Mesothelial cell of epicardium (in vitro differentiated cells): ENCODE measurements around the gene OR51A4. TPM values are rescaled to one million over a fixed set of nuclear protein-coding genes. Genes with fewer than 3 reads are reported as not detected.

Source experiments
- DNase-seq, 2 experiments: peaks; one replicate each; pipeline ENCODE4 v3.0.0; 2021; ENCODE audit warnings: low spot score in 2 of 2; ENCODE audit not compliant: unreplicated experiment in 2 of 2
- H3K27ac Mint-ChIP-seq: 2 replicates; pipeline ENCODE4 v1.8.0; 2021; ENCODE audit warnings: mixed read lengths
- H3K27me3 Mint-ChIP-seq: 2 replicates; pipeline ENCODE4 v1.8.0; 2021; ENCODE audit warnings: low read depth, mixed read lengths
- H3K36me3 Mint-ChIP-seq: 2 replicates; pipeline ENCODE4 v1.8.0; 2021; ENCODE audit warnings: mixed read lengths
- H3K4me1 Mint-ChIP-seq: 2 replicates; pipeline ENCODE4 v1.8.0; 2021; ENCODE audit warnings: mixed read lengths
- H3K4me3 Mint-ChIP-seq: 2 replicates; pipeline ENCODE4 v1.8.0; 2021; ENCODE audit warnings: mild to moderate bottlenecking, moderate library complexity, mixed read lengths
- H3K9me3 Mint-ChIP-seq: 2 replicates; pipeline ENCODE4 v1.8.0; 2021; ENCODE audit warnings: mixed read lengths
- total RNA-seq: library from RNA; stranded (reverse); gene quantifications from 3 replicates; pipeline ENCODE4 v1.2.1, GENCODE V29; 2021
- TF ChIP-seq, protein P1 (sequence below): fragments of 200-600 bp; sonication (generic); IDR thresholded peaks from one replicate; pipeline ENCODE4 v1.5.0; 2021; ENCODE audit warnings: antibody characterized with exemption; ENCODE audit not compliant: unreplicated experiment

Gene OR51A4
- total RNA-seq, 1 donor from 2014 or later = not detected

GRCh38 chr11:4932751-4933150 lies 14.7 kb downstream of the OR51A4 start:
- Mint-ChIP-seq H3K27ac (no peak overlapping the region), H3K4me1 (no peaks in the 10 kb centered on the region), H3K9me3 (no peaks in the 10 kb centered on the region), H3K4me3 (no peak overlapping the region), H3K36me3 (no peaks in the 10 kb centered on the region), H3K27me3 (peaks cover 6% of the 10 kb centered on the region)
- no peak for DNase-seq
- TF ChIP-seq, protein P1, sequence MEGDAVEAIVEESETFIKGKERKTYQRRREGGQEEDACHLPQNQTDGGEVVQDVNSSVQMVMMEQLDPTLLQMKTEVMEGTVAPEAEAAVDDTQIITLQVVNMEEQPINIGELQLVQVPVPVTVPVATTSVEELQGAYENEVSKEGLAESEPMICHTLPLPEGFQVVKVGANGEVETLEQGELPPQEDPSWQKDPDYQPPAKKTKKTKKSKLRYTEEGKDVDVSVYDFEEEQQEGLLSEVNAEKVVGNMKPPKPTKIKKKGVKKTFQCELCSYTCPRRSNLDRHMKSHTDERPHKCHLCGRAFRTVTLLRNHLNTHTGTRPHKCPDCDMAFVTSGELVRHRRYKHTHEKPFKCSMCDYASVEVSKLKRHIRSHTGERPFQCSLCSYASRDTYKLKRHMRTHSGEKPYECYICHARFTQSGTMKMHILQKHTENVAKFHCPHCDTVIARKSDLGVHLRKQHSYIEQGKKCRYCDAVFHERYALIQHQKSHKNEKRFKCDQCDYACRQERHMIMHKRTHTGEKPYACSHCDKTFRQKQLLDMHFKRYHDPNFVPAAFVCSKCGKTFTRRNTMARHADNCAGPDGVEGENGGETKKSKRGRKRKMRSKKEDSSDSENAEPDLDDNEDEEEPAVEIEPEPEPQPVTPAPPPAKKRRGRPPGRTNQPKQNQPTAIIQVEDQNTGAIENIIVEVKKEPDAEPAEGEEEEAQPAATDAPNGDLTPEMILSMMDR = no peak

DNA sequence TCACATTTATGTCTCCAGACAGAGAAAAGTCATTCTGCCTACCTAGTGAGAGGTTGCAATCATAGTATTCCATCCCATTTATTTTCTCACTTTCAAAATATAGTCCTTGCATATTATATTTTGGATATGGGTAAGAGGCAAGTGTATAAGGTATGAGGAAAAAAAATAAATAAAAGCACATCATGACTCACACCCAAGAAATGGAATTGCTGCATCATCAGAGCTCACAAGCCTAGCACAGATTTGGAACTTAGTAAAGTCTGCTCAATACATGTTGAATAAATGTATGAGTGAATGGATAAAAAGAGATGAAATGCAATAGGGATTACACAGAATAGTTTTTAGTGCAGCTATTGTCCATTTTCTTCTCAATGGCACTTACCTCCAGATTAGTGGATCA lies 20.8 kb downstream of the OR51A4 start:
- no peak overlapping the region for H3K27ac Mint-ChIP-seq

DNA sequence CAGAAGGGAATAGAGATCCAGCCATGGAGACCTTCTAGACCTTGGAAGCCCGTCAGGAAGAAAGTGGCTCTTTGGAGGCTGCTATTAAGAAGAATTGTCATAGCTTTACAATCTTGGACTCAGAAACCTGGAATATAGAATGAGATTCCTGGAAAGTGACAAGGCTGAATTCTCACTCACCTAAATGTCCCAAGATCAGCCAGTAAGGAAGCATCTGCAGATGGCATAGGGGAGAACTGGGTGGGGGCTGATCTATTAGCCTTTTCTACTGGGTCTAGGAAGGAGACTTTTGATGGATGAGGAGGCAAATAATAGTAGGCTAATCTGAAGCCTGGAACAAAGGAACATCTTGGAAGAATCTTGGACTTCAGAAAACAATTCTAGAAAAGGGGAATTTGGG lies 23.2 kb downstream of the OR51A4 start, which contains the start of gene OR51G1:
OR51G1 (minus strand) TSS at position 101 of the 400 bp plus-strand sequence; CDS start at position 101, 0 bp downstream.
- Mint-ChIP-seq H3K9me3 (no peaks in the 10 kb centered on the region), H3K36me3 (no peaks in the 10 kb centered on the region), H3K27me3 (peaks cover 29% of the 10 kb centered on the region), H3K4me1 (no peaks in the 10 kb centered on the region), H3K4me3 (no peak within 1 kb of the TSS), H3K27ac (no peak within 1 kb of the TSS)
- TF ChIP-seq, protein P1 = no peak
- DNase-seq = no peak

More for the DNA sequence above, 20.8 kb downstream of the OR51A4 start:
- Mint-ChIP-seq H3K9me3 (no peaks in the 10 kb centered on the region), H3K27me3 (peaks cover 28% of the 10 kb centered on the region), H3K36me3 (no peaks in the 10 kb centered on the region), H3K4me1 (no peaks in the 10 kb centered on the region), H3K4me3 (no peak overlapping the region)
- no peak for DNase-seq
- TF ChIP-seq, protein P1 = no peak

- Mint-ChIP-seq H3K36me3 (no peaks in the 10 kb centered on the region), H3K27ac (no peak overlapping the region), H3K27me3 (peaks cover 29% of the 10 kb centered on the region), H3K4me3 (no peak overlapping the region), H3K9me3 (no peaks in the 10 kb centered on the region), H3K4me1 (no peaks in the 10 kb centered on the region)
- DNase-seq = no peak
- TF ChIP-seq, protein P1 = no peak
Observed at GRCh38 chr11:4922304-4922703, 25.1 kb downstream of the OR51A4 start.

GRCh38 chr11:4921796-4922195 lies 25.6 kb downstream of the OR51A4 start:
- H3K4me1 Mint-ChIP-seq = no peaks in the 10 kb centered on the region
- H3K36me3 Mint-ChIP-seq = no peaks in the 10 kb centered on the region
- H3K4me3 Mint-ChIP-seq = no peak overlapping the region
- TF ChIP-seq, protein P1 = no peak
- no peaks in the 10 kb centered on the region for H3K9me3 Mint-ChIP-seq
- DNase-seq = no peak
- H3K27ac Mint-ChIP-seq = no peak overlapping the region
- H3K27me3 Mint-ChIP-seq = peaks cover 26% of the 10 kb centered on the region

DNA sequence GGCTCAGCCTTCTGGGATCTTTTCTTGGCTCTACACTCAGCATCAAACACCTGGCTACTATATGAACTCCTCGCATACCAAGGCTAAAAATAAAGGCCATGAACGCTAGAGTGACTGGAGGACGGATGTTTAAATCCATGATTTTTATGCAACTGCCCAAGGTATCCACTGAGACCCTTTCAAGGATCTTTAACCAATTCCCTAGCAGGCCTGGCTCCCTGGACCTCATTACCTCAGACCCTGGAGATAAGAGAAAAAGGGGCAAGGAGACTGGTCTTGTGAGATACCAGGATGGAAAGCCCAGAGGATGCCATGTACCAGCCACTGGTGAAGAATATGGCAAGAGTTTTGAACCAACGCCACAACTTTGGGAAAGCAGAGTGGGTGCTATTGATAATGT lies 28.2 kb downstream of the OR51A4 start, which contains the start of gene OR51G2:
OR51G2 (minus strand) TSS at position 101 of the 400 bp plus-strand sequence. CDS start 3,687 bp downstream, outside the sequence.
- Mint-ChIP-seq H3K4me3 (no peak within 1 kb of the TSS), H3K27ac (no peak within 1 kb of the TSS), H3K27me3 (peaks cover 23% of the 10 kb centered on the region), H3K36me3 (no peaks in the 10 kb centered on the region), H3K9me3 (no peaks in the 10 kb centered on the region), H3K4me1 (no peaks in the 10 kb centered on the region)
- TF ChIP-seq, protein P1 = no peak
- DNase-seq = no peak
